ENCODE measurements around the gene NUDT14.

Gene NUDT14

GRCh38 chr14:105173901-105174894 lies 6.9 kb downstream of the NUDT14 start:
- no peak for DNase-seq (ENCODE audit: low spot score)

- no peak for DNase-seq (ENCODE audit: low spot score)
Measured at GRCh38 chr14:105173145-105173544, 8.0 kb downstream of the NUDT14 start.

- DNase-seq (ENCODE audit: low spot score), result no peak
Measured at GRCh38 chr14:105172476-105172875, 8.6 kb downstream of the NUDT14 start.

- no peak for DNase-seq (ENCODE audit: low spot score)
Measured at GRCh38 chr14:105171004-105171673, 10.0 kb downstream of the NUDT14 start.

- DNase-seq (ENCODE audit: low spot score), result no peak
Measured at GRCh38 chr14:105169776-105170655, 11.1 kb downstream of the NUDT14 start.

- peak; percentile 88 for DNase-seq (ENCODE audit: low spot score)
Measured at GRCh38 chr14:105168979-105169507, 12.1 kb downstream of the NUDT14 start.

- DNase-seq (ENCODE audit: low spot score), result peak; percentile 91
Measured at GRCh38 chr14:105168496-105168978, 12.6 kb downstream of the NUDT14 start, which contains the start of gene JAG2. Gene JAG2 (minus strand): TSS chr14:105168776. CDS start chr14:105168420, 356 bp downstream.

- DNase-seq (ENCODE audit: low spot score), result peak; percentile 79
Measured at GRCh38 chr14:105168093-105168420, 13.1 kb downstream of the NUDT14 start.

- peak; percentile 92 for DNase-seq (ENCODE audit: low spot score)
Measured at GRCh38 chr14:105167303-105168092, 13.6 kb downstream of the NUDT14 start.

- no peak for DNase-seq (ENCODE audit: low spot score)
Measured at GRCh38 chr14:105166571-105167302, 14.4 kb downstream of the NUDT14 start.

- no peak for DNase-seq (ENCODE audit: low spot score)
Measured at GRCh38 chr14:105165761-105166485, 15.2 kb downstream of the NUDT14 start.

GRCh38 chr14:105165134-105165704 lies 15.9 kb downstream of the NUDT14 start:
- no peak for DNase-seq (ENCODE audit: low spot score)

GRCh38 chr14:105163040-105163742 lies 17.9 kb downstream of the NUDT14 start:
- no peak for DNase-seq (ENCODE audit: low spot score)

GRCh38 chr14:105162669-105162979 lies 18.5 kb downstream of the NUDT14 start:
- DNase-seq (ENCODE audit: low spot score), result no peak

GRCh38 chr14:105161964-105162668 lies 19.0 kb downstream of the NUDT14 start:
- no peak for DNase-seq (ENCODE audit: low spot score)

- DNase-seq (ENCODE audit: low spot score), result no peak
Measured at GRCh38 chr14:105161309-105161708, 19.8 kb downstream of the NUDT14 start.

GRCh38 chr14:105160776-105161175 lies 20.3 kb downstream of the NUDT14 start:
- DNase-seq (ENCODE audit: low spot score), result no peak

- DNase-seq (ENCODE audit: low spot score), result no peak
Measured at GRCh38 chr14:105159344-105159743, 21.8 kb downstream of the NUDT14 start.

All from D341Med (cell line).